HG02588 (cell line): ENCODE measurements around the gene POLR2H.

Experiments used
- ATAC-seq: cut with Tn5 transposase; IDR thresholded peaks from one replicate; pipeline ENCODE4 v1.9.1; 2021; ENCODE audit warnings: mild to moderate bottlenecking, moderate library complexity; ENCODE audit not compliant: unreplicated experiment

Gene POLR2H

GRCh38 chr3:184352149-184352785 is 9.2 kb upstream of the POLR2H start:
- ATAC-seq: no peak

GRCh38 chr3:184352897-184353545 is 8.5 kb upstream of the POLR2H start:
- ATAC-seq: no peak

- ATAC-seq: no peak
Observed at GRCh38 chr3:184353546-184353941, 8.0 kb upstream of the POLR2H start.

- ATAC-seq: no peak
Observed at GRCh38 chr3:184354121-184354728, 7.3 kb upstream of the POLR2H start.

- no peak for ATAC-seq
Observed at GRCh38 chr3:184354754-184355153, 6.8 kb upstream of the POLR2H start.

- ATAC-seq: no peak
Observed at GRCh38 chr3:184355261-184356040, 6.1 kb upstream of the POLR2H start.

- ATAC-seq: no peak
Observed at GRCh38 chr3:184357248-184358123, 4.0 kb upstream of the POLR2H start.

GRCh38 chr3:184358124-184358767 is 3.3 kb upstream of the POLR2H start:
- no peak for ATAC-seq

GRCh38 chr3:184358921-184359350 is 2.6 kb upstream of the POLR2H start:
- ATAC-seq: no peak

- ATAC-seq: no peak
Observed at GRCh38 chr3:184359610-184360009, 1.9 kb upstream of the POLR2H start.

GRCh38 chr3:184360070-184360928 is 1.2 kb upstream of the POLR2H start:
- ATAC-seq: no peak

- no peak for ATAC-seq
Observed at GRCh38 chr3:184360929-184361531, 480 bp upstream of the POLR2H start.

GRCh38 chr3:184361932-184362667 is 590 bp downstream of the POLR2H start:
- peak; percentile 3 for ATAC-seq

- peak; percentile 81 for ATAC-seq
Observed at GRCh38 chr3:184362668-184363546, 1.4 kb downstream of the POLR2H start.

GRCh38 chr3:184366619-184367289 is 5.2 kb downstream of the POLR2H start:
- no peak for ATAC-seq

GRCh38 chr3:184368116-184368515 is 6.6 kb downstream of the POLR2H start:
- ATAC-seq: no peak
